Measurements from ENCODE around the gene KCNB1. TPM values are rescaled to one million over a fixed set of nuclear protein-coding genes. Genes with fewer than 3 reads are reported as not detected.

Gene KCNB1
- total and polyA plus RNA-seq, 2 experiments from 2014 or later = 0.11 to 0.13 TPM

- Histone ChIP-seq H3K27ac (no peak overlapping the region), H3K9me3 (ENCODE audit: low read depth) (no peaks in the 10 kb centered on the region), H2AFZ (no peak overlapping the region), H3K4me1 (ENCODE audit: insufficient read depth) (no peaks in the 10 kb centered on the region), H4K20me1 (ENCODE audit: insufficient read depth) (no peaks in the 10 kb centered on the region), H3K9ac (no peak overlapping the region), H3K4me2 (ENCODE audit: unreplicated experiment) (no peak overlapping the region), H3K27me3 (replicated peaks; ENCODE audit: insufficient read depth) (peaks cover 57% of the 10 kb centered on the region), H3K36me3 (ENCODE audit: low read depth) (no peaks in the 10 kb centered on the region), H3K4me3 (no peak overlapping the region), H3K79me2 (ENCODE audit: insufficient read depth) (no peaks in the 10 kb centered on the region), H3F3A (ENCODE audit: insufficient read depth) (no peaks in the 10 kb centered on the region), H3K9me2 (ENCODE audit: insufficient read depth) (no peaks in the 10 kb centered on the region)
- no peak for TF ChIP-seq EZH2phosphoT487 (IDR thresholded peaks at IDR 0.05; ENCODE audit: insufficient read depth, low read depth)
- TF ChIP-seq EZH2 (IDR thresholded peaks at IDR 0.05; ENCODE audit: insufficient read depth, poor library complexity, severe bottlenecking) = no peak
- WGBS, 2 experiments (ENCODE audit: low coverage in 1 of 2, low lambda C conversion rate in 2 of 2, missing lambda C conversion rate in 2 of 2) = 73 to 75% methylated on average over 8 of the region's 8 CpGs
- no peak for DNase-seq
- in situ Hi-C loops (cut with MboI) = no loop called here
These were observed 16.2 kb downstream of the KCNB1 start for GRCh38 chr20:49466114-49466912.

- in situ Hi-C loops (cut with MboI) = no loop called here
- no peak overlapping the region for H3K9ac ChIP-seq
- no peaks in the 10 kb centered on the region for H3K36me3 ChIP-seq (ENCODE audit: low read depth)
- H3K4me2 ChIP-seq (ENCODE audit: unreplicated experiment) = no peak overlapping the region
- no peaks in the 10 kb centered on the region for H3K9me3 ChIP-seq (ENCODE audit: low read depth)
- H3K4me3 ChIP-seq = no peak overlapping the region
- no peak for DNase-seq
- H3K9me2 ChIP-seq (ENCODE audit: insufficient read depth) = no peaks in the 10 kb centered on the region
- TF ChIP-seq EZH2 (IDR thresholded peaks at IDR 0.05; ENCODE audit: insufficient read depth, poor library complexity, severe bottlenecking) (no peak), EZH2phosphoT487 (IDR thresholded peaks at IDR 0.05; ENCODE audit: insufficient read depth, low read depth) (no peak)
- H3K27me3 ChIP-seq (replicated peaks; ENCODE audit: insufficient read depth) = peaks cover 50% of the 10 kb centered on the region
- no peaks in the 10 kb centered on the region for H3K4me1 ChIP-seq (ENCODE audit: insufficient read depth)
- no peaks in the 10 kb centered on the region for H3F3A ChIP-seq (ENCODE audit: insufficient read depth)
- H2AFZ ChIP-seq = no peak overlapping the region
- H4K20me1 ChIP-seq (ENCODE audit: insufficient read depth) = no peaks in the 10 kb centered on the region
- no peak overlapping the region for H3K27ac ChIP-seq
- H3K79me2 ChIP-seq (ENCODE audit: insufficient read depth) = no peaks in the 10 kb centered on the region
- WGBS, 2 experiments (ENCODE audit: low coverage in 1 of 2, low lambda C conversion rate in 2 of 2, missing lambda C conversion rate in 2 of 2) = 60 to 65% methylated on average over 6 to 7 of the region's 7 CpGs
These were observed 17.9 kb downstream of the KCNB1 start for GRCh38 chr20:49464556-49464955.

- DNase-seq = no peak
- no peak overlapping the region for H3K4me2 ChIP-seq (ENCODE audit: unreplicated experiment)
- H3F3A ChIP-seq (ENCODE audit: insufficient read depth) = no peaks in the 10 kb centered on the region
- in situ Hi-C loops (cut with MboI) = no loop called here
- H3K4me1 ChIP-seq (ENCODE audit: insufficient read depth) = no peaks in the 10 kb centered on the region
- H3K79me2 ChIP-seq (ENCODE audit: insufficient read depth) = no peaks in the 10 kb centered on the region
- no peaks in the 10 kb centered on the region for H3K9me2 ChIP-seq (ENCODE audit: insufficient read depth)
- no peaks in the 10 kb centered on the region for H3K36me3 ChIP-seq (ENCODE audit: low read depth)
- no peak overlapping the region for H3K4me3 ChIP-seq
- H3K27me3 ChIP-seq (replicated peaks; ENCODE audit: insufficient read depth) = peaks cover 55% of the 10 kb centered on the region
- 32 to 48% methylated on average over 6 of the region's 6 CpGs for WGBS, 2 experiments (ENCODE audit: low coverage in 1 of 2, low lambda C conversion rate in 2 of 2, missing lambda C conversion rate in 2 of 2)
- H4K20me1 ChIP-seq (ENCODE audit: insufficient read depth) = no peaks in the 10 kb centered on the region
- H3K9ac ChIP-seq = no peak overlapping the region
- TF ChIP-seq EZH2 (IDR thresholded peaks at IDR 0.05; ENCODE audit: insufficient read depth, poor library complexity, severe bottlenecking) = no peak
- no peak for TF ChIP-seq EZH2phosphoT487 (IDR thresholded peaks at IDR 0.05; ENCODE audit: insufficient read depth, low read depth)
- no peak overlapping the region for H2AFZ ChIP-seq
- no peak overlapping the region for H3K27ac ChIP-seq
- H3K9me3 ChIP-seq (ENCODE audit: low read depth) = no peaks in the 10 kb centered on the region
These were observed 19.8 kb downstream of the KCNB1 start for GRCh38 chr20:49462626-49463025.

GRCh38 chr20:49461894-49462620 lies 20.4 kb downstream of the KCNB1 start:
- Histone ChIP-seq H4K20me1 (ENCODE audit: insufficient read depth) (no peaks in the 10 kb centered on the region), H3K4me3 (no peak overlapping the region), H2AFZ (no peak overlapping the region), H3K9me2 (ENCODE audit: insufficient read depth) (no peaks in the 10 kb centered on the region), H3K9me3 (ENCODE audit: low read depth) (no peaks in the 10 kb centered on the region), H3K4me1 (ENCODE audit: insufficient read depth) (no peaks in the 10 kb centered on the region), H3K36me3 (ENCODE audit: low read depth) (no peaks in the 10 kb centered on the region), H3F3A (ENCODE audit: insufficient read depth) (no peaks in the 10 kb centered on the region), H3K27ac (no peak overlapping the region), H3K4me2 (ENCODE audit: unreplicated experiment) (no peak overlapping the region), H3K27me3 (replicated peaks; ENCODE audit: insufficient read depth) (peaks cover 55% of the 10 kb centered on the region), H3K79me2 (ENCODE audit: insufficient read depth) (no peaks in the 10 kb centered on the region), H3K9ac (no peak overlapping the region)
- DNase-seq = no peak
- 57 to 59% methylated on average over 9 of the region's 9 CpGs for WGBS, 2 experiments (ENCODE audit: low coverage in 1 of 2, low lambda C conversion rate in 2 of 2, missing lambda C conversion rate in 2 of 2)
- in situ Hi-C loops (cut with MboI) = no loop called here
- TF ChIP-seq EZH2phosphoT487 (IDR thresholded peaks at IDR 0.05; ENCODE audit: insufficient read depth, low read depth) (no peak), EZH2 (IDR thresholded peaks at IDR 0.05; ENCODE audit: insufficient read depth, poor library complexity, severe bottlenecking) (no peak)
